Coronary artery (tissue), 2 donors: ENCODE measurements around the gene NES.
A peak's percentile ranks its signal among the peaks of the same experiment; 100 is the strongest.

Source experiments
- DNase-seq: peaks from one replicate; pipeline ENCODE4 v3.0.0-alpha.2; 2017; ENCODE audit warnings: low spot score
- H3K27ac ChIP-seq, 2 donors: fragments of 200-600 bp; sonication (generic); one replicate each; pipeline ENCODE4 v1.5.1; 2016 to 2019
- H3K4me3 ChIP-seq: fragments of 200-600 bp; sonication (generic); 2 replicates; pipeline ENCODE4 v1.5.1; 2016; ENCODE audit warnings: mild to moderate bottlenecking, moderate library complexity
- TF ChIP-seq, protein P1 (sequence below): fragments of 200-600 bp; sonication (generic); IDR thresholded peaks from one replicate; pipeline ENCODE4 v1.5.1; 2019; ENCODE audit warnings: antibody characterized with exemption

NES gene

GRCh38 chr1:156708218-156708661 is 31.0 kb upstream of the NES start:
- Histone ChIP-seq H3K4me3 (no peak overlapping the region), H3K27ac (peak overlapping the region in 1 of 2 donors; percentile 89)
- TF ChIP-seq, protein P1, sequence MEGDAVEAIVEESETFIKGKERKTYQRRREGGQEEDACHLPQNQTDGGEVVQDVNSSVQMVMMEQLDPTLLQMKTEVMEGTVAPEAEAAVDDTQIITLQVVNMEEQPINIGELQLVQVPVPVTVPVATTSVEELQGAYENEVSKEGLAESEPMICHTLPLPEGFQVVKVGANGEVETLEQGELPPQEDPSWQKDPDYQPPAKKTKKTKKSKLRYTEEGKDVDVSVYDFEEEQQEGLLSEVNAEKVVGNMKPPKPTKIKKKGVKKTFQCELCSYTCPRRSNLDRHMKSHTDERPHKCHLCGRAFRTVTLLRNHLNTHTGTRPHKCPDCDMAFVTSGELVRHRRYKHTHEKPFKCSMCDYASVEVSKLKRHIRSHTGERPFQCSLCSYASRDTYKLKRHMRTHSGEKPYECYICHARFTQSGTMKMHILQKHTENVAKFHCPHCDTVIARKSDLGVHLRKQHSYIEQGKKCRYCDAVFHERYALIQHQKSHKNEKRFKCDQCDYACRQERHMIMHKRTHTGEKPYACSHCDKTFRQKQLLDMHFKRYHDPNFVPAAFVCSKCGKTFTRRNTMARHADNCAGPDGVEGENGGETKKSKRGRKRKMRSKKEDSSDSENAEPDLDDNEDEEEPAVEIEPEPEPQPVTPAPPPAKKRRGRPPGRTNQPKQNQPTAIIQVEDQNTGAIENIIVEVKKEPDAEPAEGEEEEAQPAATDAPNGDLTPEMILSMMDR = no peak
- no peak for DNase-seq

DNA sequence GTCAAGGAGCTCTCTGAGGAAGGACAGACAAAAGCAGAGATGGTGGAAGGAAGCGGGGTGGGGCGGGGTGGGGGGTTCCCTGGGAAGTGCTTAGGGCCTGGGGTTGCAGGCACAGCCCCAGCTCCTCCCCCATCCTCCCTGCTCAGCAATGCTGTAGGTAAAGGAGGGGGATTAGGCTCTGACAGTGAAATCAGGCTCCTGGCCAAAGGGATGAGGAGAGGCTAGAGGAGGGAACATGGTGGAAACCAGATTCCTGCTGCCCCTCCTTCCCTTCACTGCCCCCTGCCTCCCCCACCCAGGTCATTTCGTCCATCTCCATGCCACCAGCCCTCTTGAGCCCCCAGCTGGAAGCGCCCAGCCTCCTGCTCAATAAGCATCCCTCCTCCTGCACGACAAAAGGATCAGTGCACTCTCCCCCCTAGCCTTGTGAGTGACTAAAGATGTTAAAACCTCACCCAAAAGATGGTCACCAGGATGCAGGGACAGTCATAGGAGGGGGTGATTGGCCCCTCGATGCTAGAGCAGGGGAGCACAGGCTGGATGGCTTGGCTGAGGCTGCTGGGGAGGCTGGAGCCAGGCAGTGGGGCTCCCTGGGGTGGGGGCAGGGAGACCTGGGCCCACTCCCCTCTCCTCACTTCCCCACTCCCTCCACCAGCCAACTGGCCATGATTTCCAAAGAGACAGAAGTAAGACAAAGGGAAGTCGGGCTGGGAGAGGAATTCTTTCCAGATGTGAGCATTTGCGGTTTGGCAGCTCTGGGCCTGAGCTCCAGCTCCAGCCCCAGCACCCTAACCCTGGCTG is 30.4 kb upstream of the NES start:
- Histone ChIP-seq H3K27ac (peak overlapping the region in 1 of 2 donors; percentile 89), H3K4me3 (no peak overlapping the region)
- no peak for DNase-seq
- TF ChIP-seq, protein P1 = no peak

GRCh38 chr1:156706657-156707416 is 29.6 kb upstream of the NES start:
- DNase-seq = no peak

GRCh38 chr1:156705918-156706656 is 28.9 kb upstream of the NES start:
- no peak for DNase-seq
- Histone ChIP-seq H3K27ac (peak overlapping the region; percentile 81 to 89), H3K4me3 (peak overlapping the region; percentile 71)
- TF ChIP-seq, protein P1 = peak; percentile 78

More at GRCh38 chr1:156706657-156707416, 29.6 kb upstream of the NES start:
- Histone ChIP-seq H3K27ac (peak overlapping the region; percentile 81 to 89), H3K4me3 (peak overlapping the region; percentile 71)
- TF ChIP-seq, protein P1 = no peak

DNA sequence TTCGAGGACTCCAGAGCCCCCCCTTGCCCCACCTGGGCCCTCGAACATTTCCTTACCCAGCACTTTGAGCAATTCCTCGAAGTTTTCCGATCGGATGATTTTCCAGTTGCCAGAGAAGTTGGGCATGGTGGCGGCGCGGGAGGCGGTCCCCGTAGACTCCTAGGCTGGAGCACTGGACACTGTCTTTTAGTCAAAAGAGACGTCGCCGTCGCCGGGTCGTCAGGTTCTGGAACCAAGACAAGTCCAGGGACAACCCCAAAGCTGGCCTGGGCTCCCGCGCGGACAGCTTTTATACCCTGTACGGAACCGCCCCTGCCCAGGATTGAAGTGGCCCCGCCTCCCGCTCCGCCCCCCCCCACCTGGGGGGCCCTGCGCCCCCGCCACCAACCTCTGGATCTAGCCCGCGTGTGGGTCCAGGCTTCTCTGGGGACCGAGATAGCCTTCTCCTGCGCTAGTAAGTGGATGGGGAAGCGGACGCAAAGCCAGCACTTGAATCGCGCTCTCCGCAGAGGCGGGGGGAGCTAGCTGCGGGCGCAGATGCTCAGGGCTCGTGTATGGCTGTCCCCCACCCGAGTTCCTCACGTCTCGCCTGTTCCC is 28.2 kb upstream of the NES start, which contains the start of gene CRABP2:
CRABP2 (minus strand) TSS at position 263 of the 597 bp plus-strand sequence; CDS start at position 126, 137 bp downstream.
- TF ChIP-seq, protein P1 = no peak
- Histone ChIP-seq H3K27ac (peak within 1 kb of the TSS; percentile 81 to 89), H3K4me3 (peak within 1 kb of the TSS; percentile 71)
- no peak for DNase-seq

DNA sequence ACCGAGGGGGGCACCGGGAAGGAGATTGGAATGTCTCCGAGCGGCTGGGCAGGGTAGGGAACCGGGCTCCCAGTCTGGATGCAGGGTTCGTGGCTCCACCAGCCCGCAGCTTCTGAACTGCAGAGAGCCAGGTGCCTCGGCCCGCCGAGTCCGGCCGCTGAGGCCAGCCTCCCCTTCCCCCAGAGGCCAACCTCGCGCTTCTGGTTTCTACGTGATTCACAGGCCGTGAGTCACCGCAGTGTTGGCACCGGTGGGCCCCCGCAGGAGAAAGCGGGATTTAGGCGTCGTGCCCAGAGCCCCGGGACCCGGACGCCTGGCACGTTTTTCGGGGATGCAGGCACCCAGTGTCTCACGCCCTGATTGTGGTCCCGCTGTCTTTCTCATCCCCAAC is 27.7 kb upstream of the NES start:
- DNase-seq = no peak
- TF ChIP-seq, protein P1 = no peak
- Histone ChIP-seq H3K4me3 (peak overlapping the region; percentile 71), H3K27ac (peak overlapping the region; percentile 81 to 89)
